Stimulated activated naive CD4-positive, alpha-beta T cell (primary cell): ENCODE measurements around the gene ERP27.

Experiments used
- DNase-seq, 6 experiments: peaks; one replicate each; lab custom pipeline; 2025; lab: John Stamatoyannopoulos, UW

The ERP27 gene

DNA sequence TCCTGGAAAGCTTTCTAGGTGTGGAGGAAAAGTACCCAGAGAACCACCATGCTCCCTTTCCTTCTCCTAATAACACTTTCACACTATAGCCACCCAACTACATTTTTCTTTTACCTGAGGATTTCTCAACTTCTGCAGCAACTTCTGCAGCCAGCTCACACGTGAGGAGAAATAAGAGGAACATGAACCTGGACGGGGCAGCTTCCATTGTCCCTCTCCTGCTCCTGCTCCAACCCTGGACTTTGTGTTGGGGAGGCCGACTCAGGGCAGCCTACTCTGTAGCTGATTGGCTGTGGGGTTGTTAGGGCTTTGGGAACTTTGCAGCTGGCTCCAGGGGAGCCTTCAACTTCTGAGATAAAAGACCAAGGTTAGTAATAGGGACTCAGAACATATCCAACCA is at the start of gene ERP27:
Gene ERP27 (minus strand): TSS at position 237 of the 400 bp plus-strand sequence. CDS start 29 bp downstream, at position 208.
- DNase-seq, result no peak

DNA sequence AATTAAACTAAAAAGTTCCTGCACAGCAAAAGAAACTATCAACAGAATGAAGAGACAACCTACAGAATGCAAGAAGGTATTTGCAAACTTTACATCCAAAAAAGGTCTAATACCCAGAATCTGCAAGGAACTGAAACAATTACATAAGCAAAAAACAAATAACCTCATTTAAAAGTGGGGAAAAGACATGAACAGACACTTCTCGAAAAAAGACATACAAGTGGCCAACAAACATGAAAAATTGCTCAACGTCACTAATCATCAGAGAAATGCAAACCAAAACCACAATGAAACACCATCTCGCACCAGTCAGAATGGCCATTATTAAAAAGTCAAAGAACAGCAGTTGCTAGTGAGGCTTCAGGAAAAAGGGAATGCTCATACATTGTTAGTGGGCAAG is 49.7 kb upstream of the ERP27 start:
- no peak for DNase-seq

DNA sequence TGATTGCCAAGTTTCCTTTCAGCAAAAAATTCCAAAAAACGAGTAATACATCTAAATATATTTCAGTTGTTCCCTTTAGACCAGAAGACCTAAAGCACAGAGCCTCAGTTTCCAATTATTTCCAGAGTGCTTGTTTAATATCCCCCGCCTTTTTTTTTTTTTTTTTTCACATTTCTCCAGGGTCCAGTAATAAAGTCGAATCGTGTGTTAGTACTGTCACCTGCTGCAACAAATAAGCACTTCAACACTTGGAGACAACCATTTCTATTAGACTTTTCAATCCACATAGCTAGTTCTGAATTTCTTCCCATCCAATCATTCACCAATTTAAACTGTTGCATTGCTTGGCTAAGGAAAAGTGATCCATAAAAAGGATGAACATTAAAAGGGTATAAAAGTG is 48.1 kb upstream of the ERP27 start:
- DNase-seq, result no peak

DNA sequence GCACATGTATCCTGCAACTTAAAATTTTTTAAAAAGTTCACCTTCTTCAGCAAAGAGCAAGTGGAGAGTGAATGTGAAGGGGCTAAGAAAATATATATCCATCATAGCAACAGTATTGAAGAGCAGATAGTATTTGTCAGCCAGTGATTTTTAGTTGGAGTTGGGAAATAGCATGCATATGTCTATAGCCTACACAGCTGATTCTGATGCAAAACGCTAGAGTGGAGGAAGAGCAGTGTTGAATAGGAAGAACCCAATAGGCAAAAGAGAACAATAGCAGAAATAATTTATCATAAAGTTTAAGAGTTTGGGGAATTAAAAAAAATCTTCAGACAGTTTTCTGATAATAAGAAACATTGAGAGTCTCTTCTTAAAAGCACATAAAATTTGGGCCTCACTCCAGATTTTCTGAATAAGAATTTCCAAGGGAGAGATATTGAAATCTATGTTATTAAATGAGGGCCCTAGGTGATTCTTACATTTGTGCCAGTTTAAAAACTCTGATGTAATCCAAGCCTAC is 46.5 kb upstream of the ERP27 start:
- no peak for DNase-seq

DNA sequence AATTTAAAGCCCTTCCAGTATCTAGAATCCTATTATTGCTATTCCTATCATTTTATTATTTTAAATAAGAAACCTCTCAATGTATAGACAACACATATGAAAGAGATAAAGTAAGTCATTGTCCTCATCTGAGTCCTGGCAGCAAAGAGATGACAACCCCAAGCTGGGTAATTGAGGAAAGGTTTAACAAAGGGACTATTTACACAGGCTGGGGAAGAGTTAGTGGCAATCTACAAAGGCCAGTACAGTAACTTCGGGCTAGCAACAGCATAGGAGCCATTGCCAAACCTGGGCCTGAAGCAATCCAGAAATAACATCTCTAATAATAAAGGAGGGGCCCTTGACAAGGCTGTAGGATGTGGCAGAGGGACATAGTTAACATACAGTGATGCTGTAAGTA is 45.7 kb upstream of the ERP27 start:
- DNase-seq, result no peak

DNA sequence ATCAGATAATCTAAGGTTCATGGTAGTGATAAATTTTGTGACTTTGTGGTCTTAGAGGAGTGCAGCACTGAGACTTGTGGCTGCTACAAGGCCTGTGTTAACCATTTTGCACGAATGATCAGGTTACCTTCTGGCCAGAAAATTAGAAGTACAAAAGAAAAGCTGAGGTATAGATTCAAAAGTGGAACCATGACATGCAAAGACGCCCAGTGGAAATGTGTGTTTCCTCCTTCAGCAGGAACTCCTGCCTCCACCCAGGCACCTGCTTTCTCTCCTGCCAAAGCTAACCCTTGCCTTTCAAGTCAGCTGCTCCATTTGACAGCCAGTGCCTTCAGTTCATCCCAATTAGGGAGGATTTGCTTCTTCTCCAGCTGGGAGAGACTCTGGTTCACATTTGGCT is 44.7 kb upstream of the ERP27 start:
- DNase-seq, result peak in 1 of 6 experiments; percentile 10

DNA sequence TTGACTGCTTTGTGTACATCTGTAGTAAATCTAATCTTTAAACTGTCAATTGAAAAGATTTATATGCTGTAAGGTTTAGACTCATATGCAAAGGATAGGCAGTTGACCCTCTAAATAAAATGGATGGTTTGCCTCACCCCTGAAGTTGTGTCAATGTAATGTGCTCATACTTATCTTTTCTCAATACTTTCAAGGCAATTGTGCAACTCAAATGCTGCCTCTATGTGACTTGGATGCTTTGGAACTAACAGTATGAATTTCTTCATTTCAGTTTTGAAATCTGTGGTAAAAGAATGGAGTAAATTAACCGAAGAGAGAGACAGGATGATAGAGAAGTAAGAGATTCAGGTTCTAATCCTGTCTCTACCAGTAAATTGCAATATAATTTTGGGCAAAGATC is 44.2 kb upstream of the ERP27 start:
- no peak for DNase-seq

DNA sequence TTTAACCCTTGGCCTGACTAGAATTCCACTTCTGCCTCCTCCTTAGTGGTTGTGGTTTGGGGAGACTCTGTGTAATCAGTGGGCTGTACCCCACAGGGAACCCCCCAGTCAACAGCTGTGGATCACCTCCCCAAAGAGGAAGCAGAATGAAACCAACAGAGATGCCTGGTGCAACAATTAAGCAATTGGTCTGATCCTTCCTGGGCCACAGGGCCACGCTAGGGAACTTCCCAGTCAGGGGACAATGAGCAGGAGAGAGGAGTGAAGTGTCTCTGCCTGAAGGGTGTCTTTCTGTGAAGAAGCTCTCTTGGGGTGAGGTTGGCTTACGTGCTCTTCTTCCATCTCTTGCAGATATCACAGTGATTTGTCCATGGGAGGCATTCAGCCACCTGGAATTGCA is 42.7 kb upstream of the ERP27 start:
- DNase-seq, result no peak

DNA sequence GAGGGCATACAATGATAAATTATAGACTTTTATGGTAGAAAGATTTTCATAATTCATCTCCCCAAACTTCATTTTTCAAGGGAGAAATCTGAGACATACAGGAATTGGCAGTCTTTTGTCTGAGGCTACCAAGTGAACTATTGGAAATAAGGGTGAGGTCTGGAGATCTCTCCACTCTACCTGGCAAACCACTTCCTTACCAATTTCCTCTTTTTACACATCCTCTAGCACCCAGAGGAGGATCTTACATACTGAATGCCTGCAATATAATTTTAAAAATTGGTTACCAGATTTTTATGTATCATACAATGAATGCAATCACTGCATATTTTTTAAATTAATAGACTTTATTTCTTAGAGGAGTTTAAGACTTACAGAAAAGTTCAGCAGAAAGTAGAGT is 41.1 kb upstream of the ERP27 start:
- DNase-seq, result no peak

DNA sequence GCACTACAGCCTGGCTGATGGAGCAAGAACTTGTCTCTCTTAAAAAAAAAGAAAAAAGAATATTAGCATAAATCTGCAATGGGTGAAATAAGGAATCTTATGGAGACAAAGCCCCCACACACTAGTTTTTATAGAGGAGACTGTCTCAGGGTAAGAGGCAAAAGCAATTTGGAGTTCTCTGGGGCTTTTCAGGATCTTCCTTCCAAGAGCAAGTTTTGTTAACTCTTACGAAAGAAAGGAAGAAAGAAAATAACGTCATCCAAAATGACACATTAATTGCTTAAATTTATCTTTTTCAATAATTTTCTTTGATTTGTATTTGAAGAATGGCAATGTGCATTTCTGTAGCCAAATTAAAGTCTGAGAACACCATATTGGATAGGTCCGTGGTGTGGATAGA is 38.3 kb upstream of the ERP27 start:
- no peak for DNase-seq

DNA sequence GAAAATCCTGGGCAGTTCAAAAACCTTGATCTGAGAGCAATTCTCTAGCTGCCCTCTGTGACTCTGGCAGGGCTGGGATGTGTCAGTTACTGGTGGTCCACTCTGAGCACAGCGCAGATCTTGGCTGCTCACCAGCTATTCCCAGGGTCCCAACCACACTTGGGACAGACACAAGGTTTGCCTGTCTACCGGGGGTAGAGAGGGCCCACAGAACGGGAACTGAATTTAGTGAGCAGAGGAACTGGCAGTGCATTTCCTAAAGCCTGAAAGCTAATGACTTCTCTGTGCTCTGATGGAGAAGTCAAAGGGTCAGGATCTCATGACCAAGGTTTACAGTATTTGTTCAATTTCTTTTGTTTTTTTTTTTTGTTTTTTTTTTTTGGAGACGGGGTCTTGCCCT is 37.1 kb upstream of the ERP27 start:
- no peak for DNase-seq

DNA sequence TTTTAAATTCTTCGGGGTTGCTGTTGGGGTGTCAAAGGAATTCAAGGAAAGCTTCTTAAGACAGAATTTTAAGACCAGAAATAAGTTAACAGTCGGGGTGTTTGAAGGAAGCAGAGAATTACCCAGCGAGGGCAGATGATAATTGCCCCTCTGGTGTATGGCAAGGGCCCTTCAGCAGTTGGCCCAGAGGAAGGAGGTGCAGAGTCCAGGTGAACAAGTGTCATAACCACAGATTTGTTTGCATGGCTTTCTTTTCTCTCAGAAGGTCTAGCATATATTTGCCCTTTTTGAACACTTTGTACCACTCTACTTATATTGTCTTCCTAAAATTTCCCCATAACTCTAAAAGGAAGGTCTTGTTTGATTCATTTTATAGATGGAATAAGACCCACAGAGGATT is 36.3 kb upstream of the ERP27 start:
- no peak for DNase-seq

DNA sequence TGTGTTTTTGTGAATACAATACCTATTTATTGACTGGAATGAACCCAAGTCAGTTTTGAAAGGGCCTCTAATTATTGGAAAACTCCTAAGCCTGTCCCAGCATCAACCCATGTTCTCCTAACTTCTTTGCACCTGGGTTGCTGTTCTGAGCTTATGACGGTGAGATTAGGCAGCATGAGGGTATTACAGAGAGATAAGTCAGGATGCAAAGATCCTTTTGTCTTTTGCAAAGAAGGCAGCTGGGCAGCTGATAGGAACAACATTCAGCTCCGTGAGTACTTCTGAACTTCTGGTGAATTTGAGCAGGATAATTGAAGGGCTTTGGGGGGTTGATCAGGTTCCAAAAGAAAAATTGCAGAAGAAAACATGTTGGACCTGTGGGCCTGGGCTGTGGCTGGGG is 34.5 kb upstream of the ERP27 start, which contains the start of gene PDE6H:
Gene PDE6H (plus strand): TSS at position 227 of the 400 bp plus-strand sequence. CDS start 4,971 bp downstream, outside the sequence.
- no peak for DNase-seq

DNA sequence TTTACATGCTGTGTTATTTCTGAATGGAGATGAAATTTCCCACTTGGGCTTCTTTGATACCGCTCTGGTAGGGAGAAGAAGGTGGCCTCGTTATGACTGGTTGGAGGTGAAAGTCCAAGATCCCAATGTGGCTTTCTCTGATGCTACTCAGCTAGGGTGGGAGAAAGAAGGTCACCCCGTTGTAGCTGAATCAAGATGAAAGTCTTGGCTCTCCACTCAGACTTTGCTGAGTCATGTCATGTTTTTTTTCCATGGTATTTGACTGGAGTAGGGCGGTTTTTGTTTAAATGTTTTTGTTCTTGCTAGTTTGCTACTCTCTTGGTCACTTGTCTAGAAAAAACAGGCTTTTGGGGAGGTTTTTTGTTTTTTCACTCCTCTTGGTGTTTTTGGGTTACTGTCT is 32.1 kb upstream of the ERP27 start:
- no peak for DNase-seq

DNA sequence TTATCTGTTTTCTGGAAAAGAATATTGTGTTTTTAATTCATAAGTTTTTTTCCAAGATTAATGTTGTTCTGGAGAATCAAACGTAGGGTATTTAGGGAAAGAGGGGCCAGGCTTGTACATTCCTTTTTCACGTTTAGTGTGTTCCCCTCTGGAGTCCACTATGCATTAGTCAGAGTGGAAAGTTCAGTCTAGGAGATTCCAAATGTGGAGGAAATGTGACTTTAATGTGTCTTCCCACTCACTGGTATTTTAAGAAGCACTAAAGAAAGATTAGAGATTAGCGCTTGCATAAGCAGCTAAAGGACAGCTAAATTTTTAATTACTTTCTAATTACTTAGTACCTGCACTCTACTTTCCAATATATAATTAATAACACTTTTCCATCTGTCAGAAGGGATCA is 30.1 kb upstream of the ERP27 start:
- DNase-seq, result no peak

DNA sequence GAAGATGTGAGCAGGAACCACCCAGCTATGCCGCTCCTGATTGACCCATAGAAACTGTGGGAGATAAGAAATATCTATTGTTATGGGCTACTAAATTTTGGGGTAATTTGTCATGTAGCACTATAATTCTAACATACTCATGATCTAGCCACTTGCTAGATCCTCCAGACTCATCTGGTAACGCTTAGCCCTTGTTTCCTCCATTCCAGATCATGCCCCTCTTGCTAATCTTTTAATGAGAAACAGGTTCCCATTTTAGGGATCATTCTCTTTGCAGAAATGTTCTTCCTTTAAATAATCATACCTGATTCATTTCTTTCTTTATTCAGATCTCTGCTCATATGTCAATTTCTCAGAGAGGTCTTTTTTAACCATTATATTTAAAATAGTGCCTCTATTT is 26.9 kb upstream of the ERP27 start:
- no peak for DNase-seq

DNA sequence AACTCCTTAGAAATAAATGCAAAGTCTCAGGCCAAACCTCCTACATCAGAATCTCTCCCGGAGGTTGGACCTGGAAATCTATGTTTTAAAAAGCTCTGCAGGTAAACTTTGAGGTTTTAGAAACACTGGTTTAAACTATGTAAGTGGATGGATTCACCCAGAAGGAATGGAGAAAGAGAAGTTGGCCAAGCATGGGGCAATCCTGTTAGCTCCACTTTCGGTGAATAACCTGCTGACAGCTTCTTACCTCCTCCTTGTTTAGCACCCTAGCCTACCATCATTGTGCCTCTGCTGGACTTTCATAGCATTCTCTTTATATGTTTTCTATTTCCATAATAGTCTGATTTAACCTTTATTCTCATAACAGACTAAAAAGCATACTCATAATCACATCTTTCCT is 26.1 kb upstream of the ERP27 start:
- no peak for DNase-seq

DNA sequence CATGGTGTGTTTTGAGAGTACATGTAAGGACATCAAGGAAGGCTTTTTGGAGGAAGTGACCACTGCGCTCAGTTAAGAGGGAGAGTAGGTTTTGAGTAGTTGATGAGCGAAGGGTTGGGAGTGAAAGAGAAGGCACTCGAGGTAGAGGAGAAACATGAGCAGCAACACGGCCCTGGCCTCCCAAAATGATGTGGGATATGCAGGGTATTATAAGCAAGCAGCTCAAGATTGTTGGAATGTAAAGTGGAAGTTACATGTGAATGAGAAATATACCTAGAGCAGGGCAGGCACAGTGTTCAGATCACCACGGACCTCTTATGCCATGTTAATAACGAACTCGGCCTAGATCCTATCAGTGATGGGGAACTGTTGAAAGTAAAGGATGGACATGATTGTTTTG is 25.2 kb upstream of the ERP27 start:
- no peak for DNase-seq

DNA sequence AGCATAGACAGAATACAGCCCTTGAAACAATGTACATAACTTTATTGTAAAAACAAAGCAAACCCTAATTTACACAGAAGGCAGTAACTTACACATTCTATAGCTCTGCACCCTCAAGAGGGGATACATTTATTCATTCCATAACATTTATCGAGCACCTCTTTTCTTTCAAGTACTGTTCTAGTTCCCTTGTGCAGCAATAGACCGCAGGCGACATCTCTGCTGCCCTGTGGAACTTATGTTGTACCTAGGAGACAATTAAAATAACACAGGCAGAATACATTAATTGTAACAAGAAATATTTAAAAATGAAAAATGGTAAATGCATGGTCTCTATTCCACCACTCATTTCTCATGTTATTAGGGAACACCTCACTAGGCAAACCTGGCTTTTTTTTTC is 24.5 kb upstream of the ERP27 start:
- DNase-seq, result no peak

DNA sequence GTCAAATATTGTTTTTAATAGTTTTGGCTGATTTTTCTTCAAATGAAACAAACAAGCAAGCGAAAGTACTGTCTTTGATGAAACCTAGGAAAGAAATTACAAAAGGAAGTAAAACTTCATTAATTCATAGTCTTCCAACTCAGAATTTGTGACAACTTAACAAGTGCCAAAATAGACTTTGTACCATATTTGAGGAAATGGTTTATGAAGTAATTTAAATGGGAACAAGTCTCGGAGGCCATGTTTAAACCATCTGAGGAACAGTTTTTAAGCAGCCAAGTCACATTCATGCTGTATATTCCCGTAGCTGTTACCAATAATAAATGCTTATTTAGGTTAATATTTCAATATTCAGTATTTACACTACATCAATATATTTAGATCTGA is 23.8 kb upstream of the ERP27 start:
- no peak for DNase-seq

DNA sequence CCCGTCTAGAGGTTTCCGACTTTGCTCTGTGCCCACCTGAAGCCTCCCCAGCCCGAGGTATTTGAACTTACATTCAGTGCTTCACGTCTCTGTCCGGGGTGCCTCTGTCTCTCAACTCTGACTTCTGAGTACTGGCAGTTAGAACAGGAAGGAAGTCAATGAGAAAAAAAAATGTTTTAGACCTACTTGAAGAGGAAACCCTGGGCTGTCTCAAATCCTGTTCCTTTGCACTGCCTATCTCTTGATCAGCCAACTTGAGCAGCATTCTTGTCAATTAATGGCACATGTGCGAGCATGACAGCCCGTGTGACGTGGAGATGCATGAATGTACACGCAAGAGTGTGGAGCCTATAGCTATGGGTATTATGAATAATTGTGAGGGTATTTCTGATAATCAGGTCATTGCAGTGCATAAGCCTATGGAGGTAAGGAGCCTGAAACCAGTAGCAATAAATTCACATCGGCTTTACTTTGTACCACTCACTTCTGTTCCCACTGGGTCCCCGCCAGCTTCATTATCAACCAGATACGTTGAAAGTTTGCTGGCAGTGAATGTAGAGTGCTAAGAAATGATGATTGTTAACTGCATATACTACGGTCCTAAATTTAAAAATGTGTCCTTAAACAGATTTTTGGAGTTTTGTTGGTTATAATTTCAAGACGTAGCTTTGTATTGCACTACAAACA is 23.3 kb upstream of the ERP27 start, which contains the start of gene ARHGDIB:
Gene ARHGDIB (minus strand): TSS at position 136 of the 687 bp plus-strand sequence. CDS start 10,889 bp downstream, outside the sequence.
- DNase-seq, result peak; percentile 72 to 95 (median 88)

DNA sequence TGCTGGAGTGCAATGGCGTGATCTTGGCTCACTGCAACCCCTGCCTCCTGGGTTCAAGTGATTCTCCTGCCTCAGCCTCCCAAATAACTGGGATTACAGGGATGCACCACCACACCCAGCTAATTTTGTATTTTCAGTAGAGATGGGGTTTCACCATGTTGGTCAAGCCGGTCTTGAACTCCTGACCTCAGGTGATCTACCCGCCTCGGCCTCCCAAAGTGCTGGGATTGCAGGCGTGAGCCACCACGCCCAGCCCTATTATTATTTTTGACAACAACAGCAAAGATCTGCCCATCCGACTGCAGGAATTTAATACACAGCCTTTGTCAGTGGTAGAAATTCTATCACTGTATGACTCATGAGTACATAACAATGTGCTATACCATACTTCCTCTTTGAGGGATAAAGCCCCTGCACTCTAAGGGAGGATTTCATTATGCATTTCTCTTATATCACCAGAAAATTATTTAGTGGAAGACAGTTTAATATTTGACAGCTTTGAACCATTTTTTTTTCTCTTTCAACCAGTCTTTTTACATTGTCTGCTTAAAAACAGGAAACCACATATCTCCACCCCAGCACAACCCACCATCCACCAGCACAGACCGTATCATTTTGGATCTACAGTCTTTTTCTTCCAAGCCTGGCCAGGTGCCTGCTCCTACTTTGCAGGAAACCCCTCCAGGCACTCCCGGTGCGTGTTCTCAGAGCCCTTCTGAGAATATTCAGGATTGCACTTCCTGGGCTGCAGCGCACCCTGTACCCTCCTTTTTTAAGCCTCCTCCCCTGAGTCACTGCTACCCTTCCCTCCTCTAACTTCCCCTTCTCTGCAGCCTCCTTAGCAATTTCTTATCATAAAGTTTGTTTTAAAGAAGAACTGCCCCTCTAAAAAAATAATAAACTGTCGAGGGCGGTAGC is 22.5 kb upstream of the ERP27 start:
- DNase-seq, result peak in 5 of 6 experiments; percentile 52 to 92 (median 83)
